ENCODE data around the gene PRG2. TPM values are rescaled to one million over a fixed set of nuclear protein-coding genes. Genes with fewer than 3 reads are reported as not detected.
A peak's percentile ranks its signal among the peaks of the same experiment; 100 is the strongest.

Gene PRG2
- total and polyA plus RNA-seq, 2 of the 13 experiments (the other 11 are each of a cell fraction or from before 2014, with no cell fraction given) = not detected

DNA sequence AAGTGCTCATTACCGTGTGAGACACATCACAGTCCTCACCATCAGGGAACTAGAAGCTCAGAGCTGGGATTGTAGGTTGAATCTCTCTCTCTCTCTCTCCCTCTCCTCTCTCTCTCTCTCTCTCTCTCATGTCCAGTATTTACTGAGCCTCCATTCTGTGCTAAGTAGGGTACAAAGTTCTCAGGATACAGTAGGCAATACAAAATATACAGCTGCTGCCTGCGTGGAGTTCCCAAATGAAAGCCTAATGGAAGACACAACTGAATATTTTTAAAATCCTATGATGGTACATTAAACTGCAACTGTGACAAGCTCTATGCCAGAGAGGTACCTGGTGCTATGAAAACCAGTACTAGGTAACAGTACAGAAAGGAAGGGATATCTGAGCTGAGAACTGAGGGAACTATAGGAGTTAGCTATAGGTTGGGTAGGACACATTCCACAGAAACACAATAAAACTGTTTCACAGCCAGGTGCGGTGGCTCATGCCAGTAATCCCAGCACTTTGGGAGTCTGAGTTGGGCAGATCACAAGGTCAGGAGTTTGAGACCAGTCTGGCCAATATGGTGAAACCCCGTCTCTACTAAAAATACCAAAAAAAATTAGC, 9.6 kb upstream of the PRG2 start (continued):
- TF ChIP-seq KLF16 (CRISPR knock-in tag; IDR thresholded peaks at IDR 0.05) (no peak), ZNF780A (CRISPR knock-in tag; IDR thresholded peaks at IDR 0.05) (no peak), ARNT2 (CRISPR knock-in tag; IDR thresholded peaks at IDR 0.05; ENCODE audit: low read depth) (no peak), SIN3B (IDR thresholded peaks at IDR 0.05; ENCODE audit: low read length) (no peak), ATF1 (CRISPR knock-in tag; IDR thresholded peaks at IDR 0.05) (no peak), EZH2 (conservative IDR thresholded peaks at IDR 0.05; ENCODE audit: low read depth, low read length) (no peak), ZFP36L2 (CRISPR knock-in tag; IDR thresholded peaks at IDR 0.05) (no peak), TAF1 (CRISPR knock-in tag; IDR thresholded peaks at IDR 0.05) (no peak), IKZF1 (IDR thresholded peaks at IDR 0.05) (no peak), RBFOX2 (IDR thresholded peaks at IDR 0.05; ENCODE audit: low read depth, low read length) (no peak), REXO4 (CRISPR knock-in tag; IDR thresholded peaks at IDR 0.05; ENCODE audit: borderline replicate concordance) (no peak), ZFP1 (CRISPR knock-in tag; IDR thresholded peaks at IDR 0.05) (no peak), KAT8 (CRISPR knock-in tag; IDR thresholded peaks at IDR 0.05) (peak; percentile 64), ZBTB20 (CRISPR knock-in tag; IDR thresholded peaks at IDR 0.05; ENCODE audit: borderline replicate concordance, low read depth) (peak; percentile 78; the same call in 1 of the 2 replicates), ZNF879 (CRISPR knock-in tag; IDR thresholded peaks at IDR 0.05) (no peak), MAFK (conservative IDR thresholded peaks at IDR 0.05 in 1 of 2, IDR thresholded peaks at IDR 0.05 in 1 of 2; ENCODE audit: low read length in 2 of 2) (no peak), ZNF10 (CRISPR knock-in tag; IDR thresholded peaks at IDR 0.05; ENCODE audit: borderline replicate concordance, low read depth) (no peak), NFYC (CRISPR knock-in tag; IDR thresholded peaks at IDR 0.05) (no peak), RARA (CRISPR knock-in tag; IDR thresholded peaks at IDR 0.05) (no peak), ZNF878 (CRISPR knock-in tag; IDR thresholded peaks at IDR 0.05) (no peak), RFXANK (CRISPR knock-in tag; IDR thresholded peaks at IDR 0.05) (no peak), HOXA3 (CRISPR knock-in tag; IDR thresholded peaks at IDR 0.05) (no peak), FOXO1 (CRISPR knock-in tag; IDR thresholded peaks at IDR 0.05) (peak; percentile 26; the same call in 1 of the 2 replicates), POLR2A (IDR thresholded peaks at IDR 0.05; ENCODE audit: insufficient read depth in 1 of 2, low read depth in 2 of 2, low read length in 2 of 2) (no peak), MEIS1 (CRISPR knock-in tag; IDR thresholded peaks at IDR 0.05; ENCODE audit: borderline replicate concordance) (no peak)
- TF ChIP-seq, protein P1, sequence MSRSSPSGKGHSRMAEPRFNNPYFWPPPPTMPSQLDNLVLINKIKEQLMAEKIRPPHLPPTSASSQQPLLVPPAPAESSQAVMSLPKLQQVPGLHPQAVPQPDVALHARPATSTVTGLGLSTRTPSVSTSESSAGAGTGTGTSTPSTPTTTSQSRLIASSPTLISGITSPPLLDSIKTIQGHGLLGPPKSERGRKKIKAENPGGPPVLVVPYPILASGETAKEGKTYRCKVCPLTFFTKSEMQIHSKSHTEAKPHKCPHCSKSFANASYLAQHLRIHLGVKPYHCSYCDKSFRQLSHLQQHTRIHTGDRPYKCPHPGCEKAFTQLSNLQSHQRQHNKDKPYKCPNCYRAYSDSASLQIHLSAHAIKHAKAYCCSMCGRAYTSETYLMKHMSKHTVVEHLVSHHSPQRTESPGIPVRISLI (CRISPR knock-in tag; IDR thresholded peaks at IDR 0.05; ENCODE audit: borderline replicate concordance) = no peak
- TF ChIP-seq, protein P2, sequence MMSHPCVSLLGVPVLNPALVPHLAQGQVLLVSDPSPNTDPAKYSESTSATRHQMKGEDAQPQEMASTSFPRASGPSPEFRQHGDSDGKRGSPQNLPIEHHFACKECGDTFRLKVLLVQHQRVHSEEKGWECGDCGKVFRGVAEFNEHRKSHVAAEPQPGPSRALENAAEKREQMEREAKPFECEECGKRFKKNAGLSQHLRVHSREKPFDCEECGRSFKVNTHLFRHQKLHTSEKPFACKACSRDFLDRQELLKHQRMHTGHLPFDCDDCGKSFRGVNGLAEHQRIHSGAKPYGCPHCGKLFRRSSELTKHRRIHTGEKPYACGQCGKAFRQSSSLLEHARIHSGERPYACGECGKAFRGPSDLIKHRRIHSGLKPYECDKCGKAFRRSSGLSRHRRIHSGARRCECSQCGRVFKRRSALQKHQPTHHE (CRISPR knock-in tag; IDR thresholded peaks at IDR 0.05; ENCODE audit: borderline replicate concordance) = no peak
- TF ChIP-seq, protein P3, sequence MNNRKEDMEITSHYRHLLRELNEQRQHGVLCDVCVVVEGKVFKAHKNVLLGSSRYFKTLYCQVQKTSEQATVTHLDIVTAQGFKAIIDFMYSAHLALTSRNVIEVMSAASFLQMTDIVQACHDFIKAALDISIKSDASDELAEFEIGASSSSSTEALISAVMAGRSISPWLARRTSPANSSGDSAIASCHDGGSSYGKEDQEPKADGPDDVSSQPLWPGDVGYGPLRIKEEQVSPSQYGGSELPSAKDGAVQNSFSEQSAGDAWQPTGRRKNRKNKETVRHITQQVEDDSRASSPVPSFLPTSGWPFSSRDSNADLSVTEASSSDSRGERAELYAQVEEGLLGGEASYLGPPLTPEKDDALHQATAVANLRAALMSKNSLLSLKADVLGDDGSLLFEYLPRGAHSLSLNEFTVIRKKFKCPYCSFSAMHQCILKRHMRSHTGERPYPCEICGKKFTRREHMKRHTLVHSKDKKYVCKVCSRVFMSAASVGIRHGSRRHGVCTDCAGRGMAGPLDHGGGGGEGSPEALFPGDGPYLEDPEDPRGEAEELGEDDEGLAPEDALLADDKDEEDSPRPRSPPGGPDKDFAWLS (CRISPR knock-in tag; IDR thresholded peaks at IDR 0.05; ENCODE audit: borderline replicate concordance) = no peak
- TF ChIP-seq, protein P4, sequence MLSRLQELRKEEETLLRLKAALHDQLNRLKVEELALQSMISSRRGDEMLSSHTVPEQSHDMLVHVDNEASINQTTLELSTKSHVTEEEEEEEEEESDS (CRISPR knock-in tag; IDR thresholded peaks at IDR 0.05; ENCODE audit: borderline replicate concordance) = no peak
